Thyroid gland (tissue), 4 donors: ENCODE data around the gene SDHA.

ENCODE experiments used
- CTCF ChIP-seq, 6 experiments: fragments of 200-600 bp in 3 of 6; fragments of 450-650 bp in 3 of 6; sonication (generic) in 3 of 6; IDR thresholded peaks; one replicate each; pipeline ENCODE4 v1.5.1; 2016 to 2019; ENCODE audit warnings: antibody characterized with exemption in 6 of 6, mild to moderate bottlenecking in 2 of 6, inconsistent platforms in 1 of 6, moderate library complexity in 1 of 6
- POLR2A ChIP-seq, 2 donors: fragments of 450-650 bp; IDR thresholded peaks; one replicate each; pipeline ENCODE4 v1.6.1; 2017; ENCODE audit warnings: antibody characterized with exemption in 2 of 2, mild to moderate bottlenecking in 2 of 2, moderate library complexity in 1 of 2

GRCh38 chr5:267716-268115, 49.6 kb downstream of the SDHA start:
- TF ChIP-seq POLR2A (IDR thresholded peaks at IDR 0.05) (no peak), CTCF (IDR thresholded peaks at IDR 0.05) (no peak)
